ENCODE data around the gene SIRPA.

The SIRPA gene

GRCh38 chr20:1947535-1947846 lies 52.3 kb downstream of the SIRPA start:
- Histone ChIP-seq H3K4me3 (replicated peaks; ENCODE audit: insufficient read depth, low read length) (no peak overlapping the region), H3K27ac (replicated peaks) (peak overlapping the region; percentile 43; the same call in 1 of the 2 replicates), H3K27me3 (ENCODE audit: insufficient read depth, poor library complexity, severe bottlenecking) (no peaks in the 10 kb centered on the region)
- no peak for DNase-seq (ENCODE audit: low read depth in 1 of 2, low spot score in 1 of 2)
- TF ChIP-seq SPI1 (IDR thresholded peaks at IDR 0.05; ENCODE audit: borderline replicate concordance, low read depth) (no peak), GABPA (IDR thresholded peaks at IDR 0.05; ENCODE audit: low read depth) (no peak), POLR2AphosphoS5 (IDR thresholded peaks at IDR 0.05; ENCODE audit: low read depth) (no peak), REST (IDR thresholded peaks at IDR 0.05; ENCODE audit: insufficient replicate concordance, low read depth) (no peak), CTCF (IDR thresholded peaks at IDR 0.05; ENCODE audit: insufficient read depth, low read length) (no peak)

DNA sequence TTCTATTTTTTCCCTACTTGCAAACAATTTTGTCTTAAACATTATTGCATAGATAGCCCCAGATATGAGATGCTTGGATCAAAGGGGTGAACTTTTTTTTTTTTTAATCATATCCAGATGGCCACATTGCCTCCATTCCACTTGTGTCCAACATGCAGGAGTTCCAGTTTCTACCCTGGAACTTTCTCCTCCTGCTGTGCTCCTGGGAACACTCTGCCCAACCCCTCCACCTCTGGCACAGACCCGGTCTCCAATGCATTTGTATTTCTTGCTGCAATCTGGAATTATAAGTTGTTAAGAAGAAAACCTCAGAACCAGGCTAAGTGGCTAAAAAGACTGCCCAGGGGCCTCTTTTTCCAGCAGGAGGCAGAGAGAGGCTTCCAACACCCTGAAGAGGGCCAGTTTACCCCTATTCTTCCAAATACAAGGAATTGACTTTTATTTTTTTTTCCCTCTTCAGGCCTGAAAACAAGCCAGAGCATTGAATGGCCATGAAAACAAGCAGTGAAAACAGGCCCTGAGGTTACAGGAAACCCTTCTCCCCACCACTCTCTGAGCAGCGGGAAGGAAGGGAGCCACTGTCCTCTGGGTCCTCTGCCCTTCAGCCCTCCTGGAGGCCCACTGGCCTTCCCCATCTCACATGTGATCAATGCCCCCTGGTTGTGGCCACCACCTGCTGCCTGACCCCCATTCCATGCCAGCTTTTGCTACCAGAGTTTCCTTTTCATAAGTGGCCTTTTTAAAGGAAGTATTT lies 54.3 kb downstream of the SIRPA start:
- Histone ChIP-seq H3K4me3 (replicated peaks; ENCODE audit: insufficient read depth, low read length) (no peak overlapping the region), H3K27me3 (ENCODE audit: insufficient read depth, poor library complexity, severe bottlenecking) (no peaks in the 10 kb centered on the region), H3K27ac (replicated peaks) (peak overlapping the region; percentile 44)
- DNase-seq (ENCODE audit: low read depth in 1 of 2, low spot score in 1 of 2): no peak
- TF ChIP-seq GABPA (IDR thresholded peaks at IDR 0.05; ENCODE audit: low read depth) (no peak), REST (IDR thresholded peaks at IDR 0.05; ENCODE audit: insufficient replicate concordance, low read depth) (no peak), SPI1 (IDR thresholded peaks at IDR 0.05; ENCODE audit: borderline replicate concordance, low read depth) (no peak), CTCF (IDR thresholded peaks at IDR 0.05; ENCODE audit: insufficient read depth, low read length) (no peak), POLR2AphosphoS5 (IDR thresholded peaks at IDR 0.05; ENCODE audit: low read depth) (no peak)

- TF ChIP-seq POLR2AphosphoS5 (IDR thresholded peaks at IDR 0.05; ENCODE audit: low read depth): no peak
- no peak for TF ChIP-seq GABPA (IDR thresholded peaks at IDR 0.05; ENCODE audit: low read depth)
- no peak for TF ChIP-seq SPI1 (IDR thresholded peaks at IDR 0.05; ENCODE audit: borderline replicate concordance, low read depth)
- TF ChIP-seq CTCF (IDR thresholded peaks at IDR 0.05; ENCODE audit: insufficient read depth, low read length): no peak
- no peak for TF ChIP-seq REST (IDR thresholded peaks at IDR 0.05; ENCODE audit: insufficient replicate concordance, low read depth)
- no peak overlapping the region for H3K4me3 ChIP-seq (replicated peaks; ENCODE audit: insufficient read depth, low read length)
- H3K27ac ChIP-seq (replicated peaks): peak overlapping the region; percentile 89; the same call in 1 of the 2 replicates
- DNase-seq (ENCODE audit: low read depth in 1 of 2, low spot score in 1 of 2): no peak
- no peaks in the 10 kb centered on the region for H3K27me3 ChIP-seq (ENCODE audit: insufficient read depth, poor library complexity, severe bottlenecking)
These were observed 55.6 kb downstream of the SIRPA start for GRCh38 chr20:1950836-1951235.

Data from HL-60 (cell line).